HepG2 (cell line): ENCODE measurements around the gene EYA2. TPM values are rescaled to one million over a fixed set of nuclear protein-coding genes. Genes with fewer than 3 reads are reported as not detected.

Experiments
- ATAC-seq: fragments of 200-7000 bp; cut with Tn5 transposase; 3 replicates; pipeline ENCODE4 v1.9.1; 2020; ENCODE audit warnings: mild to moderate bottlenecking, moderate library complexity
- BruUV-seq: library from RNA; stranded (reverse); fragments of 400-500 nt; replicated peaks from 2 replicates; lab custom pipeline; 2021; lab: Mats Ljungman, UMichigan
- CTCF ChIA-PET: fragments of 300-600 bp; formaldehyde crosslinking; extraction: SDS; loops from one replicate; lab custom pipeline; 2021; ENCODE audit warnings: low total read pairs, inconsistent platforms, low intra/inter-chr PET ratio; lab: Yijun Ruan, JAX
- POLR2A ChIA-PET: fragments of 350-600 bp; sonication (Branson Sonifier 250); formaldehyde crosslinking; loops from one replicate; lab custom pipeline; 2020; ENCODE audit warnings: antibody characterized with exemption, inconsistent platforms; lab: Yijun Ruan, JAX
- DNase-seq: peaks from one replicate; pipeline ENCODE4 v3.0.0-alpha.2; 2015; ENCODE audit warnings: low spot score
- FAIRE-seq: peaks from 3 replicates; lab custom pipeline; 2011; peaks lifted over from hg19 to GRCh38; lab: Jason Lieb, UNC
- H2AFZ ChIP-seq: one replicate; pipeline ENCODE4 v1.6.1; 2011; ENCODE audit warnings: low read length, inconsistent platforms
- H3K27ac ChIP-seq: fragments of 300-600 bp; 3 replicates; pipeline ENCODE4 v1.8.0; 2011; ENCODE audit warnings: mixed run types, mild to moderate bottlenecking, mixed read lengths, low read length, inconsistent platforms; ENCODE audit not compliant: insufficient read depth; ENCODE audit errors: extremely low read length
- H3K27me3 ChIP-seq, 2 experiments: fragments of 200-600 bp in 1 of 2; 2 replicates in 1 of 2; 3 replicates in 1 of 2; pipeline versions ENCODE4 v1.6.0 to v1.8.0; 2011; ENCODE audit warnings: low read length in 2 of 2, mild to moderate bottlenecking in 2 of 2, moderate library complexity in 2 of 2, inconsistent platforms in 1 of 2; ENCODE audit not compliant: insufficient read depth in 2 of 2, control insufficient read depth in 1 of 2
- H3K36me3 ChIP-seq, 2 experiments: fragments of 200-600 bp in 1 of 2; replicated peaks in 1 of 2; 2 replicates in 1 of 2; 3 replicates in 1 of 2; pipeline versions ENCODE4 v1.5.1 to v1.8.0; 2011; ENCODE audit warnings: low read length in 2 of 2, inconsistent platforms in 1 of 2; ENCODE audit not compliant: insufficient read depth in 2 of 2, control insufficient read depth in 1 of 2
- H3K4me1 ChIP-seq: 2 replicates; pipeline ENCODE4 v1.5.1; 2012; ENCODE audit warnings: low read length, inconsistent platforms; ENCODE audit not compliant: insufficient read depth
- H3K4me2 ChIP-seq: 2 replicates; pipeline ENCODE4 v1.6.0; 2011; ENCODE audit warnings: low read depth, low read length, inconsistent platforms
- H3K4me3 ChIP-seq, 3 experiments: fragments of 200-600 bp in 1 of 3; sonication (generic), shearing (Covaris generic) in 1 of 3; replicated peaks in 1 of 3; 2 replicates each; pipeline ENCODE4 v1.5.1; 2011 to 2016; ENCODE audit warnings: low read length in 3 of 3, inconsistent platforms in 2 of 3, low read depth in 2 of 3, mild to moderate bottlenecking in 2 of 3, control low read depth in 1 of 3, mixed read lengths in 1 of 3; ENCODE audit not compliant: insufficient read depth in 1 of 3
- H3K79me2 ChIP-seq: one replicate; pipeline ENCODE4 v1.6.1; 2011; ENCODE audit warnings: low read length, inconsistent platforms; ENCODE audit not compliant: insufficient read depth
- H3K9ac ChIP-seq: 2 replicates; pipeline ENCODE4 v1.6.0; 2011; ENCODE audit warnings: mild to moderate bottlenecking, low read depth, low read length, inconsistent platforms; ENCODE audit not compliant: insufficient read depth
- H3K9me3 ChIP-seq: 2 replicates; pipeline ENCODE4 v1.5.1; 2012; ENCODE audit warnings: mild to moderate bottlenecking, low read length
- H4K20me1 ChIP-seq: 2 replicates; pipeline ENCODE4 v1.6.0; 2011; ENCODE audit warnings: inconsistent platforms, mild to moderate bottlenecking, low read length, moderate library complexity; ENCODE audit not compliant: insufficient read depth
- EED ChIP-seq: sonication (generic); formaldehyde crosslinking; IDR thresholded peaks from 2 replicates; pipeline ENCODE4 v1.5.0; 2020; ENCODE audit warnings: mild to moderate bottlenecking, missing genetic modification reagents
- HNRNPL ChIP-seq: fragments of 200-400 bp; formaldehyde crosslinking; IDR thresholded peaks from 2 replicates; pipeline ENCODE4 v1.6.1; 2017; ENCODE audit warnings: mild to moderate bottlenecking, low read depth, low read length
- NCOA1 ChIP-seq: sonication (generic); formaldehyde crosslinking; IDR thresholded peaks from 2 replicates; pipeline ENCODE4 v1.9.0; 2021; ENCODE audit warnings: missing genetic modification reagents
- NFYC ChIP-seq: IDR thresholded peaks from 2 replicates; pipeline ENCODE4 v1.6.1; 2016; ENCODE audit warnings: missing genetic modification reagents, missing compliant biosample characterization
- ZNF576 ChIP-seq: sonication (generic); formaldehyde crosslinking; IDR thresholded peaks from 2 replicates; pipeline ENCODE4 v1.4.0; 2020; ENCODE audit warnings: mild to moderate bottlenecking, missing genetic modification reagents
- ZNF746 ChIP-seq: sonication (generic); formaldehyde crosslinking; IDR thresholded peaks from 2 replicates; pipeline ENCODE4 v1.8.0; 2022; ENCODE audit warnings: mild to moderate bottlenecking, missing genetic modification reagents
- in situ Hi-C: cut with HindIII; loops from 2 replicates; pipeline ENCODE4 v1.10.0; 2017; ENCODE audit warnings: low pct_unique_long_range_greater_than_20kb; ENCODE audit not compliant: extremely low pct_ligation_motif_present
- intact Hi-C: fragments of 100-400 bp; cut with micrococcal nuclease; formaldehyde crosslinking; loops from one replicate; pipeline ENCODE4 v1.10.0; 2022; ENCODE audit not compliant: unreplicated experiment
- polyA plus RNA-seq, 8 experiments: library from polyadenylated mRNA; depleted of rRNA in 3 of 8; stranded (reverse) in 7 of 8; unstranded in 1 of 8; fragments of >200 nt; fragmentation: Illumina TruSeq in 4 of 8; extraction: Trizol in 4 of 8; gene quantifications; 2 replicates each; pipeline versions ENCODE4 v1.2.1 to v1.2.3, GENCODE V29; 2011 to 2016; ENCODE audit warnings: low read depth in 4 of 8, missing spikeins in 1 of 8, mixed read lengths in 1 of 8; ENCODE audit not compliant: insufficient read depth in 1 of 8
- total RNA-seq, 5 experiments: library from RNA; depleted of rRNA; stranded (reverse); fragments of >200 nt; fragmentation: Illumina TruSeq; extraction: Trizol; gene quantifications; 2 replicates each; pipeline ENCODE4 v1.2.3, GENCODE V29; 2016; ENCODE audit warnings: low read depth in 1 of 5

The EYA2 gene
- total and polyA plus RNA-seq, 2 of the 13 experiments (the other 11 are each of a cell fraction or from before 2014, with no cell fraction given) = not detected

- TF ChIP-seq ZNF576 (CRISPR knock-in tag) (no peak), ZNF746 (no peak), HNRNPL (no peak), NCOA1 (CRISPR knock-in tag) (no peak)
Observed at GRCh38 chr20:47178851-47179250, 284.2 kb downstream of the EYA2 start (continued).

- Histone ChIP-seq H3K27me3 (peaks cover 7 to 38% of the 10 kb centered on the region in 2 experiments; a peak in 4 of 5 replicates), H3K4me2 (no peak overlapping the region), H4K20me1 (no peaks in the 10 kb centered on the region), H3K27ac (no peak overlapping the region), H3K36me3 (no peaks in the 10 kb centered on the region), H3K4me1 (peaks cover 8% of the 10 kb centered on the region), H2AFZ (no peak overlapping the region), H3K4me3 (no peak overlapping the region), H3K9me3 (no peaks in the 10 kb centered on the region), H3K9ac (no peak overlapping the region), H3K79me2 (no peaks in the 10 kb centered on the region)
- in situ Hi-C loops = no loop called here
- no TSS peak for BruUV-seq
- TF ChIP-seq EED (CRISPR knock-in tag) (no peak), NFYC (no peak)
- CTCF ChIA-PET = no interaction called here
- DNase-seq (no peak), FAIRE-seq (no peak), ATAC-seq (no peak)
- intact Hi-C loops = no loop called here
- POLR2A ChIA-PET = no interaction called here
Observed at GRCh38 chr20:47179267-47179666, 284.6 kb downstream of the EYA2 start.
